Heart left ventricle (tissue), 13 donors: ENCODE results near the gene ZYX.

ENCODE experiments used
- CTCF ChIP-seq, 12 donors: fragments of 200-600 bp; sonication (generic) in 4 of 12; IDR thresholded peaks; one replicate each; pipeline versions ENCODE4 v1.5.0 to v1.8.0; 2018 to 2022; ENCODE audit warnings: antibody characterized with exemption in 12 of 12, mild to moderate bottlenecking in 5 of 12
- POLR2A ChIP-seq, 2 donors: fragments of 450-650 bp; IDR thresholded peaks; one replicate each; pipeline ENCODE4 v1.6.1; 2017; ENCODE audit warnings: antibody characterized with exemption in 2 of 2, mild to moderate bottlenecking in 2 of 2, moderate library complexity in 2 of 2
- donor health status: ischemic (EF 13 %, LVEDD 7.1; RV severe dilation, severe dysfunction).
- donor health status: DM: no; HTN: yes; CAD: no.
- donor health status: DM: no; HTN: no; CAD: no.
- donor health status: ischemic (EF 25% LVEDD 6.9; RV normal size, moderate dysfunction).
- donor health status: ischemic (EF 25% LVEDD 5.7; RV mildly dilated, moderate dysfunction).
- donor health status: ischemic (EF 35%, LVEDD 5.7; RV mildly dilated, moderate dysfunction).
- donor health status: nonischemic (EF 11% LVEDD 7.7; RV severe dilation, severe dysfunction).
- donor health status: DM: yes; HTN: yes; CAD: no.
- donor health status: PGD.
- donor health status: ischemic (EF 29% LVEDD 5.4; RV normal size, mild dysfunction).
- donor health status: nonischemic (EF 23%, LVEDD 6.1; RV moderate dilation, normal function).

- TF ChIP-seq CTCF (IDR thresholded peaks at IDR 0.05) (no peak), POLR2A (IDR thresholded peaks at IDR 0.05) (no peak)
Measured at GRCh38 chr7:143437578-143437977, 56.4 kb downstream of the ZYX start.
